Hepatocyte (in vitro differentiated cells): ENCODE data around the gene KIF1B. TPM values are rescaled to one million over a fixed set of nuclear protein-coding genes. Genes with fewer than 3 reads are reported as not detected.
"Not testable (repeated sequence)": the region's sequence is repeated elsewhere in the genome, so short reads cannot be mapped to it uniquely, and the experiment has no call there.

ENCODE experiments used
- DNase-seq: peaks from one replicate; pipeline ENCODE4 v3.0.0-alpha.2; 2016; ENCODE audit warnings: low spot score
- H2AFZ ChIP-seq: fragments of 200-600 bp; sonication (generic); 2 replicates; pipeline ENCODE4 v1.6.0; 2016; ENCODE audit warnings: antibody characterized with exemption, mild to moderate bottlenecking
- H3K27ac ChIP-seq: fragments of 200-600 bp; sonication (generic); 2 replicates; pipeline ENCODE4 v1.5.1; 2016; ENCODE audit warnings: mild to moderate bottlenecking
- H3K27me3 ChIP-seq: fragments of 200-600 bp; sonication (generic); 2 replicates; pipeline ENCODE4 v1.6.1; 2016
- H3K36me3 ChIP-seq: fragments of 200-600 bp; sonication (generic); replicated peaks from 2 replicates; pipeline ENCODE4 v1.5.1; 2016; ENCODE audit warnings: low read depth; ENCODE audit not compliant: insufficient read depth
- H3K4me1 ChIP-seq: fragments of 200-600 bp; sonication (generic); 2 replicates; pipeline ENCODE4 v1.5.1; 2016; ENCODE audit warnings: mild to moderate bottlenecking, moderate library complexity; ENCODE audit not compliant: insufficient read depth
- H3K4me2 ChIP-seq: fragments of 200-600 bp; sonication (generic); 2 replicates; pipeline ENCODE4 v1.6.0; 2016
- H3K4me3 ChIP-seq: fragments of 200-600 bp; sonication (generic); 2 replicates; pipeline ENCODE4 v1.5.1; 2016; ENCODE audit warnings: mild to moderate bottlenecking
- H3K79me2 ChIP-seq: fragments of 200-600 bp; sonication (generic); 2 replicates; pipeline ENCODE4 v1.6.0; 2017; ENCODE audit warnings: mild to moderate bottlenecking
- H3K9me2 ChIP-seq: fragments of 200-600 bp; sonication (generic); replicated peaks from 2 replicates; pipeline ENCODE4 v1.6.0; 2017; ENCODE audit warnings: mild to moderate bottlenecking; ENCODE audit not compliant: insufficient read depth
- H3K9me3 ChIP-seq: fragments of 200-600 bp; sonication (generic); 2 replicates; pipeline ENCODE4 v1.5.1; 2016; ENCODE audit warnings: low read depth, mild to moderate bottlenecking
- H4K20me1 ChIP-seq: fragments of 200-600 bp; sonication (generic); 2 replicates; pipeline ENCODE4 v1.6.0; 2016; ENCODE audit warnings: mild to moderate bottlenecking; ENCODE audit not compliant: insufficient read depth, poor library complexity, severe bottlenecking
- EZH2 ChIP-seq: fragments of 200-600 bp; sonication (generic); IDR thresholded peaks from 2 replicates; pipeline ENCODE4 v1.6.1; 2016; ENCODE audit warnings: antibody characterized with exemption, mild to moderate bottlenecking, borderline replicate concordance
- EZH2phosphoT487 ChIP-seq: fragments of 200-600 bp; sonication (generic); IDR thresholded peaks from one replicate; pipeline ENCODE4 v1.6.1; 2018; ENCODE audit warnings: antibody characterized with exemption, mild to moderate bottlenecking, low read depth, moderate library complexity; ENCODE audit not compliant: unreplicated experiment, severe bottlenecking
- WGBS: methylation state at CpG from one replicate; pipeline ENCODE4 v1.1.6; 2016; ENCODE audit warnings: low lambda C conversion rate; ENCODE audit errors: missing lambda C conversion rate; 5-methylcytosine and 5-hydroxymethylcytosine counted together
- polyA plus RNA-seq: library from polyadenylated mRNA; unstranded; fragments of >200 nt; fragmentation: Nextera tagmentation; extraction: Ambion mirVana; gene quantifications from 2 replicates; pipeline ENCODE4 v1.2.1, GENCODE V29; 2016
- total RNA-seq: library from RNA; depleted of rRNA; stranded (reverse); fragments of >200 nt; gene quantifications from 2 replicates; pipeline ENCODE4 v1.2.3, GENCODE V29; 2014
- TF ChIP-seq, protein P1 (sequence below): fragments of 200-600 bp; sonication (generic); IDR thresholded peaks from 2 replicates; pipeline ENCODE4 v1.5.1; 2016; ENCODE audit warnings: antibody characterized with exemption, mild to moderate bottlenecking; ENCODE audit not compliant: poor library complexity

KIF1B gene
- total and polyA plus RNA-seq, 2 experiments from 2014 or later, result 14.6 to 37.0 TPM

DNA sequence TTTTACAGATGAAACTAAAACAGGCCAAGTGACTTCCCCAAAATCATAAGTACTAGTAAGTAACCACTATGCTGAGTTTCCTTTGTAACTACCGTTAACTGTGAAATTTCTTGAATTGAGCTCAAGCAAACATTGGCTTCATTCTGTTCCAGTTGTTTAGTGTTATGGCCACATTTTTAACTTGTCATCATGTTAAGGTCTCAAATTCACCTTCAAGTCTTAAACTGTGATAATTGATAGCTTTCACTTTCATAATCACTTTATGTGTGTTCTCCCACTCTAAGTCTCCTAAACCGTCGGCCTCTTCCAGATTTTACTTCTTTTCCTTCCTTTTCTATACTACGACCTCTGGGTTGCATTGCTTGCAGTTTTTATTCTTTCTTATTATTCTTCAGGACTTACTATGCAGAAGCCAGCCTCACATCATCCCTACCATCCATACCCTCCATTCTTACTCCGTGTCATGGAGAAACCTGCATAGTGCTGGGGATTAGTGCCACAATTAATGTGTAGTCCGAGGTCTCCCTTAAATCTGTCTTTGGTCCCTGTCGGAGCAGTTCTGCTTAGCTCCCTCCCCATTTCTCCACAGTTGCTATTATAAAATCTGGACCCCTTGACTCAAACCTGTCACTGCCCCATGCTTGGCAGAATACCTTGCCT, 5.8 kb downstream of the KIF1B start:
- Histone ChIP-seq H3K4me3 (no peak overlapping the region), H3K27me3 (no peaks in the 10 kb centered on the region), H4K20me1 (peaks cover 89% of the 10 kb centered on the region), H2AFZ (no peak overlapping the region), H3K4me2 (no peak overlapping the region), H3K27ac (no peak overlapping the region), H3K9me3 (no peaks in the 10 kb centered on the region), H3K4me1 (peaks cover 28% of the 10 kb centered on the region), H3K36me3 (no peaks in the 10 kb centered on the region), H3K79me2 (peaks cover 99% of the 10 kb centered on the region), H3K9me2 (no peaks in the 10 kb centered on the region)
- TF ChIP-seq EZH2, result no peak
- TF ChIP-seq EZH2phosphoT487, result no peak
- TF ChIP-seq, protein P1, sequence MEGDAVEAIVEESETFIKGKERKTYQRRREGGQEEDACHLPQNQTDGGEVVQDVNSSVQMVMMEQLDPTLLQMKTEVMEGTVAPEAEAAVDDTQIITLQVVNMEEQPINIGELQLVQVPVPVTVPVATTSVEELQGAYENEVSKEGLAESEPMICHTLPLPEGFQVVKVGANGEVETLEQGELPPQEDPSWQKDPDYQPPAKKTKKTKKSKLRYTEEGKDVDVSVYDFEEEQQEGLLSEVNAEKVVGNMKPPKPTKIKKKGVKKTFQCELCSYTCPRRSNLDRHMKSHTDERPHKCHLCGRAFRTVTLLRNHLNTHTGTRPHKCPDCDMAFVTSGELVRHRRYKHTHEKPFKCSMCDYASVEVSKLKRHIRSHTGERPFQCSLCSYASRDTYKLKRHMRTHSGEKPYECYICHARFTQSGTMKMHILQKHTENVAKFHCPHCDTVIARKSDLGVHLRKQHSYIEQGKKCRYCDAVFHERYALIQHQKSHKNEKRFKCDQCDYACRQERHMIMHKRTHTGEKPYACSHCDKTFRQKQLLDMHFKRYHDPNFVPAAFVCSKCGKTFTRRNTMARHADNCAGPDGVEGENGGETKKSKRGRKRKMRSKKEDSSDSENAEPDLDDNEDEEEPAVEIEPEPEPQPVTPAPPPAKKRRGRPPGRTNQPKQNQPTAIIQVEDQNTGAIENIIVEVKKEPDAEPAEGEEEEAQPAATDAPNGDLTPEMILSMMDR, result no peak
- WGBS, result 88% methylated on average over 7 of the region's 7 CpGs
- DNase-seq, result no peak

DNA sequence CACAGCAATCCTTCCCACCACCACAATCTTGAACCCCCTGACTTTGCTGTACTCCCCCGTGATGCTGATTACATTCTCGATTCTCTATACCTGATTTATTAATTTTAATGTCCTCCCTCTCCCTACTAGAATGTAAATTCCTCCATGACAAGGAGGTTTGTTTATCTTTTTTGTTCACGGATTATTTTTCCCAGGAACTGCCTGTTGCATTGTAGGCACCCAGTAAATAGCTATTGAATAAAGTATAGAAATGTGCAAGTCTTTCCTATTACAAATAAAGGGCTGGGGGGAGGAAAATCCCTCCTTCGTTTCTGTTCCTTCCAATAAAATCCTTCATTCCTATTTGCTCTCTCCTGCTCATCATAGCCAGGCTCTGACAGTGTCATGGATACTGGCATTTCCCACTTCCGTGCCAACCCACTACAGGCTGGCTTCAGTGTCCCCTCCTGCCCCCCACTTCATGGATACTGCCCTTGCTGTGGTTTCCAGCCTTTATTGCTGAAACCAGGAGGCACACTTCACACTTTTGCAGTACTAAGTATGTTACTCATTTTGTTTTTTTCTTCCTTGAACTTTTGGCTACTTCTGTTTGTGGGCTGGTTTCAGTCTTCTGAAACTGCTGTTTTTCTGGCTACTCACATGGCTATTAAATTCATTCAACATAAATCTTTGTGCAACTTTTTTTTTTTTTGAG, 7.5 kb downstream of the KIF1B start:
- Histone ChIP-seq H3K27me3 (no peaks in the 10 kb centered on the region), H3K9me2 (no peaks in the 10 kb centered on the region), H3K79me2 (peaks cover 100% of the 10 kb centered on the region), H4K20me1 (peaks cover 92% of the 10 kb centered on the region), H3K27ac (peak overlapping the region; percentile 23), H3K9me3 (no peaks in the 10 kb centered on the region), H2AFZ (no peak overlapping the region), H3K36me3 (no peaks in the 10 kb centered on the region), H3K4me1 (peaks cover 18% of the 10 kb centered on the region), H3K4me2 (no peak overlapping the region), H3K4me3 (no peak overlapping the region)
- DNase-seq, result no peak
- no peak for TF ChIP-seq EZH2
- no peak for TF ChIP-seq EZH2phosphoT487
- TF ChIP-seq, protein P1, result no peak
- 78% methylated on average over 5 of the region's 5 CpGs for WGBS

DNA sequence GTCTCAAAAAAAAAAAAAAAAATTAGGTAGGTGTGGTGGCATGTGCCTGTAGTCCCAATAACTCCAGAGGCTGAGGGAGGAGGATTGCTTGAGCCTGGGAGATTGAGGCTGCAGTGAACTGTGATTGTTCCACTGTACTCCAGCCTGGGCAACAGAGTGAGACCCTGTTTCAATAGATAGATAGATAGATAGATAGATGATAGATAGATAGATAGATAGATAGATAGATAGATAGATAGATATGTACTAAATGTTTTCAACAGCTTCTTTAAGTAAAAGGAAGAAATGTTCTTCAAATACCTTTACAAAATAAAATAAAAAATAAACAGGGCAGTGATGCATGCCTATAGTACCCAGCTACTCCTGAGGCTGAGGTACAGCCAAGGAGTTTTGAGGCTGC, 9.8 kb downstream of the KIF1B start:
- H3K36me3 ChIP-seq, result no peaks in the 10 kb centered on the region
- H3K4me2 ChIP-seq, result no peak overlapping the region
- no peaks in the 10 kb centered on the region for H3K27me3 ChIP-seq
- no peak overlapping the region for H3K27ac ChIP-seq
- H3K79me2 ChIP-seq, result peaks cover 100% of the 10 kb centered on the region
- H3K4me3 ChIP-seq, result no peak overlapping the region
- no peaks in the 10 kb centered on the region for H3K9me2 ChIP-seq
- no peak for DNase-seq
- peaks cover 9% of the 10 kb centered on the region for H3K4me1 ChIP-seq
- H4K20me1 ChIP-seq, result peaks cover 94% of the 10 kb centered on the region
- no peaks in the 10 kb centered on the region for H3K9me3 ChIP-seq
- H2AFZ ChIP-seq, result no peak overlapping the region
- TF ChIP-seq EZH2phosphoT487 (no peak), EZH2 (no peak)
- TF ChIP-seq, protein P1, result no peak

DNA sequence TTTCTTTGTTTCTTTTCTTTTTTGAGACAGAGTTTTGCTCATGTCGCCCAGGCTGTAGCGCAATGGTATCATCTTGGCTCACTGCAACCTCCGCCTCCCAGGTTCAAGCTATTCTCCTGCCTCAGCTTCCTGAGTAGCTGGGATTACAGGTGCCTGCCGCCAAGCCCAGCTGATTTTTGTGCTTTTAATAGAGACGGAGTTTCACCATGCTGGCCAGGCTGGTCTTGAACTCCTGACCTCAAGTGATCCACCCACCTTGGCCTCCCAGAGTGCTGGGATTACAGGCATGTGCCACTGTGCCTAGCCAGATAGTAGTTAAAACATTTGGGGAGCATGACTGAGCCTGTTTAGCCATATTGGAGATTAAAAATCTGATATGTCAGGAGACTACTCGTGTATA, 10.3 kb downstream of the KIF1B start:
- H2AFZ ChIP-seq, H3K36me3 ChIP-seq, H3K9me2 ChIP-seq, H3K27ac ChIP-seq, H3K27me3 ChIP-seq, H3K4me3 ChIP-seq, H3K9me3 ChIP-seq, DNase-seq, H3K4me2 ChIP-seq: not testable (repeated sequence)
- WGBS, result 98% methylated on average over 6 of the region's 6 CpGs
- Histone ChIP-seq H4K20me1 (peaks cover 94% of the 10 kb centered on the region), H3K4me1 (peaks cover 14% of the 10 kb centered on the region), H3K79me2 (peaks cover 100% of the 10 kb centered on the region)
